ENCODE results near the gene OPCML. TPM values are rescaled to one million over a fixed set of nuclear protein-coding genes. Genes with fewer than 3 reads are reported as not detected.

OPCML gene
- total and polyA plus RNA-seq, 2 donors from 2014 or later = 0.77 to 1.1 TPM

DNA sequence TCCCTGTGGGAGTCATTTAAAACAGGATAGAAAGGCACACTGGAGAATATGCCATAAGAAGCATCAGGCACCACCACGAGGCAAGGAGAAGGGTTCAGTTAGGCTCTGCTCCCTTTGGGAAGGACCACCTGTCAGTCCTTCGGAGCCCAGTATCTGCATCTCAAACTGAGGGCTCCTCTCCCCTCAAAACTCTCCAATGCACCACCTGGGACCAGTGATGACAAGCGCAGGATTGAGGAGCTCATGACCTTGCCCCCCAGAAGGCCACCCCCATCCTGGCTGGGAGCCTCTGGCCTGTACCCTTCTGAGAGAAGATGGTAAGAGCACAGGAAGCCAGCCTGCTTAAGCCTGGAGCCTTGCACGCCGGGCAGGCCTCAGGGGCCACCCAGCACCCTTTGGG, 39.4 kb downstream of the OPCML start:
- H3K4me1 ChIP-seq (ENCODE audit: control insufficient read depth in 2 of 3, insufficient read depth in 2 of 3, low read depth in 1 of 3, low read length in 3 of 3) = no peaks in the 10 kb centered on the region
- H3K27ac ChIP-seq (ENCODE audit: low read depth in 2 of 2, low read length in 2 of 2) = no peak overlapping the region
- no peaks in the 10 kb centered on the region for H3K36me3 ChIP-seq (ENCODE audit: control insufficient read depth in 2 of 3, insufficient read depth in 3 of 3, low read length in 3 of 3)
- intact Hi-C loops (cut with DNase I) = no loop called here
- H3K4me3 ChIP-seq (ENCODE audit: low read length in 3 of 3) = no peak overlapping the region
- DNase-seq (no peak), FAIRE-seq (no peak)
- H3K9ac ChIP-seq (ENCODE audit: low read length in 3 of 3) = no peak overlapping the region
- H3K9me3 ChIP-seq (ENCODE audit: control insufficient read depth in 2 of 3, insufficient read depth in 1 of 3, low read length in 3 of 3) = no peaks in the 10 kb centered on the region
- H3K27me3 ChIP-seq (ENCODE audit: control insufficient read depth, insufficient read depth, low read length) = no peaks in the 10 kb centered on the region
- TF ChIP-seq, protein P1, sequence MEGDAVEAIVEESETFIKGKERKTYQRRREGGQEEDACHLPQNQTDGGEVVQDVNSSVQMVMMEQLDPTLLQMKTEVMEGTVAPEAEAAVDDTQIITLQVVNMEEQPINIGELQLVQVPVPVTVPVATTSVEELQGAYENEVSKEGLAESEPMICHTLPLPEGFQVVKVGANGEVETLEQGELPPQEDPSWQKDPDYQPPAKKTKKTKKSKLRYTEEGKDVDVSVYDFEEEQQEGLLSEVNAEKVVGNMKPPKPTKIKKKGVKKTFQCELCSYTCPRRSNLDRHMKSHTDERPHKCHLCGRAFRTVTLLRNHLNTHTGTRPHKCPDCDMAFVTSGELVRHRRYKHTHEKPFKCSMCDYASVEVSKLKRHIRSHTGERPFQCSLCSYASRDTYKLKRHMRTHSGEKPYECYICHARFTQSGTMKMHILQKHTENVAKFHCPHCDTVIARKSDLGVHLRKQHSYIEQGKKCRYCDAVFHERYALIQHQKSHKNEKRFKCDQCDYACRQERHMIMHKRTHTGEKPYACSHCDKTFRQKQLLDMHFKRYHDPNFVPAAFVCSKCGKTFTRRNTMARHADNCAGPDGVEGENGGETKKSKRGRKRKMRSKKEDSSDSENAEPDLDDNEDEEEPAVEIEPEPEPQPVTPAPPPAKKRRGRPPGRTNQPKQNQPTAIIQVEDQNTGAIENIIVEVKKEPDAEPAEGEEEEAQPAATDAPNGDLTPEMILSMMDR (IDR thresholded peaks at IDR 0.05; ENCODE audit: borderline replicate concordance, extremely low read depth, insufficient read depth) = no peak

DNA sequence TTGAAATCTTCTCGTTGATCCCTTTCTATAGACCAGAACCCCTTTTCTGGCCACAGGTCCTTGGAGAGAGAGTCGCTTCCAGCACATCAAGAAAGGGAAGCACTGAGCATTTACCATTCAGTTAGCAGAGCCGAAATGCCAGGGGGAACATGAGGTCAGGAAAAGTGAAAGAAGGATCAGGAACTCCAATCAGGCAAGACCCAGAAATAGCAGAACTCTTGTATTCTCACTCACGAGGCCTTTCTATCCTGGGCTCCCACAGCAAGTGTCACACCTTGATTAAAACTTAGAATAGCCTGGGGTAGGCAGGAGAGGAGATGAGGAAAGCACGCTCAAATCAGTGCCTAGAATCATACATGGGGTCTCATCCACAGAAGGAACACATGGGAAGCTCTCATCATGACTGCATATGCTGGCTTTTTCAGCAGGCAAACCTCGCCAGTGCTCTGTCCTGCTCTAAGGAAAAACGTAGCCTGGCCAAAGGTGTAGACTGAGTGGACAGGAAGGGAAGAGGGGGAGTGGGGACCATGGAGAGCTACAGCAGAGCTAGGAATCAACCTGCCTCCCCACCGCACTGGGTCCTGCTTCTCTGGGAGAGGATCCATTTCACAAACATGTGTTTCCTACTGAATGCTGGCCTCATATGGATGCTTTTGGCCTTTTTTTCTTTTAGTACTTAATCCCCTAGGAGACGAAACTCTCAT, 40.5 kb downstream of the OPCML start:
- no peak for FAIRE-seq
- intact Hi-C loops (cut with DNase I) = no loop called here

DNA sequence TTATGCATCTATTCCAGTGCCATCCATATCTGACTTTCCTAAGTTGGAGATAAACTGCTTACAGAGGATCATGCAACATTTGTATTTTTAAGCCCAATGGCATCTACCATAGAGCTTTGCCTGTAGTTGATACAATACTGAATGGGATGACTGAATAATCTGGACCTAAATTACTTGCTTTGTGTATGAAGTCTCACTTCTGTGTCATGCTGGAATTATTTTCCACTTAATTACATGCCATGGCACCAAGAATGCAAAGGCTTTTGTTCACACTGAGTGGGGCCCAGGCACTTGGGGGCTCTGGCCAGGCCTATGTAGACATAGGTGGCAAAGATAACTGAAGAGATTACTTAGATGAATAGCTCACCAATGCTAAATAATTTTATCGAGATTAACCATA, 51.6 kb downstream of the OPCML start:
- Histone ChIP-seq H3K36me3 (ENCODE audit: control insufficient read depth in 2 of 3, insufficient read depth in 3 of 3, low read length in 3 of 3) (no peaks in the 10 kb centered on the region), H3K4me1 (ENCODE audit: control insufficient read depth in 2 of 3, insufficient read depth in 2 of 3, low read depth in 1 of 3, low read length in 3 of 3) (no peaks in the 10 kb centered on the region), H3K9me3 (ENCODE audit: control insufficient read depth in 2 of 3, insufficient read depth in 1 of 3, low read length in 3 of 3) (no peaks in the 10 kb centered on the region), H3K4me3 (ENCODE audit: low read length in 3 of 3) (no peak overlapping the region), H3K27me3 (ENCODE audit: control insufficient read depth, insufficient read depth, low read length) (no peaks in the 10 kb centered on the region), H3K9ac (ENCODE audit: low read length in 3 of 3) (no peak overlapping the region), H3K27ac (ENCODE audit: low read depth in 2 of 2, low read length in 2 of 2) (no peak overlapping the region)
- intact Hi-C loops (cut with DNase I) = no loop called here
- DNase-seq = no peak
- TF ChIP-seq, protein P1 (IDR thresholded peaks at IDR 0.05; ENCODE audit: borderline replicate concordance, extremely low read depth, insufficient read depth) = no peak
- FAIRE-seq = no peak

More for the DNA sequence above, 40.5 kb downstream of the OPCML start:
- H3K36me3 ChIP-seq (ENCODE audit: control insufficient read depth in 2 of 3, insufficient read depth in 3 of 3, low read length in 3 of 3) = no peaks in the 10 kb centered on the region
- no peak for DNase-seq
- no peak overlapping the region for H3K9ac ChIP-seq (ENCODE audit: low read length in 3 of 3)
- no peaks in the 10 kb centered on the region for H3K9me3 ChIP-seq (ENCODE audit: control insufficient read depth in 2 of 3, insufficient read depth in 1 of 3, low read length in 3 of 3)
- no peaks in the 10 kb centered on the region for H3K4me1 ChIP-seq (ENCODE audit: control insufficient read depth in 2 of 3, insufficient read depth in 2 of 3, low read depth in 1 of 3, low read length in 3 of 3)
- H3K4me3 ChIP-seq (ENCODE audit: low read length in 3 of 3) = no peak overlapping the region
- TF ChIP-seq, protein P1 (IDR thresholded peaks at IDR 0.05; ENCODE audit: borderline replicate concordance, extremely low read depth, insufficient read depth) = no peak
- H3K27ac ChIP-seq (ENCODE audit: low read depth in 2 of 2, low read length in 2 of 2) = no peak overlapping the region
- H3K27me3 ChIP-seq (ENCODE audit: control insufficient read depth, insufficient read depth, low read length) = no peaks in the 10 kb centered on the region

DNA sequence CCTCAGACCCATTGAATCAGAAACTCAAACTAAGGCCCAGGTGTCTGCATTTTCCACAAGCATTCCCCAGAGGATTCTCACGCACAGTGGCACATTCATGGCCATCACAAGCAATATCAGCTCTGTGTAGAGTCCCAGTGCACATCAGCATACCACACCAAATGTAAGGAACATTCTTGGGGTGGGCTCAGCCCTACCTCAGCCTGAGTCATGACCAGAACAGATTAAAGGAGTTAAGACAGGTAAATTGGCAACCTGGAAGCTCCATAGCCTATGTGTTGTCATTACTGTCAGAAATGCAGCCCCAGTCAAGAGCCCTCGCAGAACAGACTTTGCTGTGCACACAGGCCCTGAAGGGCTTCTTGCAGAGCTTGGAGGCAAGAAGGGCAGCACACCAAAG, 53.1 kb downstream of the OPCML start:
- Histone ChIP-seq H3K9ac (ENCODE audit: low read length in 3 of 3) (no peak overlapping the region), H3K4me1 (ENCODE audit: control insufficient read depth in 2 of 3, insufficient read depth in 2 of 3, low read depth in 1 of 3, low read length in 3 of 3) (no peaks in the 10 kb centered on the region), H3K27ac (ENCODE audit: low read depth in 2 of 2, low read length in 2 of 2) (no peak overlapping the region), H3K4me3 (ENCODE audit: low read length in 3 of 3) (no peak overlapping the region), H3K9me3 (ENCODE audit: control insufficient read depth in 2 of 3, insufficient read depth in 1 of 3, low read length in 3 of 3) (no peaks in the 10 kb centered on the region), H3K36me3 (ENCODE audit: control insufficient read depth in 2 of 3, insufficient read depth in 3 of 3, low read length in 3 of 3) (no peaks in the 10 kb centered on the region), H3K27me3 (ENCODE audit: control insufficient read depth, insufficient read depth, low read length) (no peaks in the 10 kb centered on the region)
- FAIRE-seq (no peak), DNase-seq (no peak)
- intact Hi-C loops (cut with DNase I) = no loop called here
- TF ChIP-seq, protein P1 (IDR thresholded peaks at IDR 0.05; ENCODE audit: borderline replicate concordance, extremely low read depth, insufficient read depth) = no peak

All from kidney (tissue), 14 donors.